GM13976 (cell line): ENCODE measurements around the gene RPH3AL.

Source experiments
- DNase-seq: peaks from one replicate; pipeline ENCODE4 v3.0.0; 2012; ENCODE audit warnings: low spot score
- in situ Hi-C: fragments of 300-500 bp; cut with MboI; formaldehyde crosslinking; loops from one replicate; pipeline ENCODE4 v1.12.0; 2022; ENCODE audit warnings: low sequenced_read_pairs, mixed read lengths, inconsistent platforms; ENCODE audit not compliant: unreplicated experiment
- TF ChIP-seq, protein P1 (sequence below): IDR thresholded peaks from 2 replicates; pipeline ENCODE4 v1.5.1; 2012; ENCODE audit warnings: borderline replicate concordance, mild to moderate bottlenecking; ENCODE audit not compliant: insufficient read depth; ENCODE audit errors: extremely low read depth, missing control alignments, control extremely low read depth

RPH3AL gene

DNA sequence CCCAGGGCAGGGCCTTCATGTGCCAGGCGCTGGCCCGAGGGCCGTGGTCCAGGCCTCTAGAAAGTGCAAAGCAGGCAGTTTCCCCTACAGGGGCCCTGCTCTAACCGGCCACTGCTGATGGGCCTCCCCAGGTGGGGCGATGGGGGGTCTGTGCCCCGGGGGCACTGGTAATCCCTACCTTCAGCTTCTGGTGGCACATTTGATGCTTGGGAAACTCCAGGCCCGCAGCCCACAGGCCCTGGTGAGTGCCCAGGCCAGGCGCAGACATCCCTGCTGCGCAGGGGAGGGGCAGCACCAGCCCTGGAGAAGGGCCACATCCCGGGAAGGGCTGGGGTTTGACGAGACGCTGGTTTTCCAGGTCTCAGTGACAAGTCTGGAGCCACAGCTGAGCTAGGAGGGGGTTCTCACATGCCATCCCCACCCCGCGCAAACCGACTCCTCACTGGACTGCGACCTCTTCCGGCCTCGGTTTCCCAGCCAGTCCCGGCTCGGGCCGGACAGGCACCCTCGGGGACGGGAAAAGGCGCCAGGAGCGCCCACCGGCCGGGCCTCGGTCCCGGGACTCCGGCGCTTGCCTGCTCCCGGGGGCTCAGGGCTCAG is 172.7 kb downstream of the RPH3AL start:
- in situ Hi-C loops, result no loop called here
- no peak for DNase-seq
- TF ChIP-seq, protein P1, sequence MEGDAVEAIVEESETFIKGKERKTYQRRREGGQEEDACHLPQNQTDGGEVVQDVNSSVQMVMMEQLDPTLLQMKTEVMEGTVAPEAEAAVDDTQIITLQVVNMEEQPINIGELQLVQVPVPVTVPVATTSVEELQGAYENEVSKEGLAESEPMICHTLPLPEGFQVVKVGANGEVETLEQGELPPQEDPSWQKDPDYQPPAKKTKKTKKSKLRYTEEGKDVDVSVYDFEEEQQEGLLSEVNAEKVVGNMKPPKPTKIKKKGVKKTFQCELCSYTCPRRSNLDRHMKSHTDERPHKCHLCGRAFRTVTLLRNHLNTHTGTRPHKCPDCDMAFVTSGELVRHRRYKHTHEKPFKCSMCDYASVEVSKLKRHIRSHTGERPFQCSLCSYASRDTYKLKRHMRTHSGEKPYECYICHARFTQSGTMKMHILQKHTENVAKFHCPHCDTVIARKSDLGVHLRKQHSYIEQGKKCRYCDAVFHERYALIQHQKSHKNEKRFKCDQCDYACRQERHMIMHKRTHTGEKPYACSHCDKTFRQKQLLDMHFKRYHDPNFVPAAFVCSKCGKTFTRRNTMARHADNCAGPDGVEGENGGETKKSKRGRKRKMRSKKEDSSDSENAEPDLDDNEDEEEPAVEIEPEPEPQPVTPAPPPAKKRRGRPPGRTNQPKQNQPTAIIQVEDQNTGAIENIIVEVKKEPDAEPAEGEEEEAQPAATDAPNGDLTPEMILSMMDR, result no peak

DNA sequence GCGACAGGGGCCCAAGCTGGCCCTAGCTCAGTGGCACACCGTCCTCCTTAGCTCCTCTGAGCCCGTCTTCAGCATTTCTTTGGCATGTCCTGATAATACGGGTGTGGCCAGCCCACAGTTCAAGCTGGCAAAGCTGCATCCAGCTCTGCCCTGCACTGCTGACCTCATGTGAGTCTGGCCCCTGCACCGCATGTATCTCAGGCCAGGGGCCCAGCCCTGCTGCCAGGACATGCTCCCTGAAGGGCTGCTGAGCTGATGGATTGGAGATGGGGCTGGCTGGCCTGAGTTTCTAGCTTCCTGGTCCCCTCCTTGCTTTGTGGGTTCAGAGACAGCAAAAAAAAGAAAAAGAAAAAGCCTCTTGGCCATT is 173.6 kb downstream of the RPH3AL start:
- TF ChIP-seq, protein P1, result no peak
- in situ Hi-C loops, result no loop called here
- DNase-seq, result no peak

DNA sequence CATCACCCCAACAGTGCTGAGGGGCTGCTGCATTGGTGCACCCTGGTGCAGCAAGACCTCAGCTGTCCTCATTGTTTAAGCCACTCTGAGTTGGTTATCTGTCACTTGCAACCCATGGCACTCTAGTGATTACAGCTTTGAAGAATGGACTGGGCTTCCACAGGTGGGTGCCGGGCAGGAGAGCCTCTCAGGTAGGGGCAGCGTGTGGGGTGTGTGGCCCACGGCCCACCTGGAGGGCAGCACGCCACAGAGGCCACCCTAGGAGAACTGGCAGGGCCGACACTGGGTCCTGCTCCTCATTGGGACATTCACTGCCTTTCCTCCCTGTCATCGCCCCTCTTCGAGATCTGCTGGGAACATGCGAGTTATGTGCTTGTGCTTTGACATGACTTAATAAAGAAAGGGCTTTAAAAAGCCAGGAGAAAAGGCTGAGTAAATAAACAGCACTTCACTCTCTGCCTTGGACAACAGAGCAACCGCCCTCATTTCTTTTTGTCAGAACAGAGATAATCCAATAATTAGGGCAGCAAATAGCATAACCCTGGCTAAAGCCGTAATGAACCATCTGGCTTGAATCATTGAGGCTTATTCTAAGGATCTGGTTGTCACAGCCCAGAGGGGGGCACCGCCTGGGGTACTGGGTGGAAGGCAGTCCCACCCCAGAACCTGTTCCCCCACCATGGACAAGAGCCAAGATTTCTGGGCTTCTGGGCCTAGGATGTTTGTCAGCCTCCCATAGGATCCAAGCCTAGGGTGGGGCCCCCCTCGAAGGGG is 174.1 kb downstream of the RPH3AL start:
- in situ Hi-C loops, result no loop called here
- TF ChIP-seq, protein P1, result no peak
- no peak for DNase-seq

DNA sequence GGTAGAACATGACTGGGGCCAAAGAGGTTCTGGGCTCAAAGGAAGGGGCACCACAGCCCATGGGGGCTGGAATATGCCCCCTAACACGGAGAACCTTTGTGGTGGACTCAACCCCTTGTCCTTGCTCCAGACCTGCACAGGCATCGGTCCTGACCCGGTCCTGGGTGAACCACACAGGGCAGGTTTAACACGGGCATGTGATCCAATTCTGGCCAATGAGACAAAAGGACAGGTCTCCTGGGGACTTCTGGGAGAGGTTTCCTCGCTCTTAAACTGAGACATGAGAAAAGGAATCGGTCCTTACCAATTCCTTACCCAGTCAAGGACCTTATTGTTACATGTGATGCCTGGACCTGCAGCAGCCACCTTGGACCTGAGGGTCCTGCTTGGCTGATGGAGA is 174.8 kb downstream of the RPH3AL start:
- TF ChIP-seq, protein P1, result no peak
- in situ Hi-C loops, result no loop called here
- no peak for DNase-seq

DNA sequence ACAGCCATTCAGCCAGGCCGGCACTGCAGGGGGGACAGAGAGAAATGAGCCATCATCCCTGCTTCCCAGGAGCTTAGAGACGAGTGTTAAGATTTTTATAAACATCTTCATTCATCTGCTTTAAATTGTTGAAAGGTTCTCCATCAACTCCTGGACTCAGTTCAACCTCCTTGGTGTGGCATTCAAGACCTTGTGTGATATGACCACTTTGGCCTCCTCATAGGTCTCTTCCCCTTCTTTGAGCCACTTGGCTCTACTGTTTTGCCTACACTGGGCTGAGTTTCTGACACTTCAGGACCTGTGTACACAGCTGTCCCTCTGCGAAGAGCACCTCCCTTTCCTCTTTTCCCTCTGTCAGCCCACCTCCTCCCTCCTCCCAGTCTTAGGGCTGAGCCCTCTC is 175.5 kb downstream of the RPH3AL start:
- in situ Hi-C loops, result no loop called here
- no peak for DNase-seq
- TF ChIP-seq, protein P1, result no peak

DNA sequence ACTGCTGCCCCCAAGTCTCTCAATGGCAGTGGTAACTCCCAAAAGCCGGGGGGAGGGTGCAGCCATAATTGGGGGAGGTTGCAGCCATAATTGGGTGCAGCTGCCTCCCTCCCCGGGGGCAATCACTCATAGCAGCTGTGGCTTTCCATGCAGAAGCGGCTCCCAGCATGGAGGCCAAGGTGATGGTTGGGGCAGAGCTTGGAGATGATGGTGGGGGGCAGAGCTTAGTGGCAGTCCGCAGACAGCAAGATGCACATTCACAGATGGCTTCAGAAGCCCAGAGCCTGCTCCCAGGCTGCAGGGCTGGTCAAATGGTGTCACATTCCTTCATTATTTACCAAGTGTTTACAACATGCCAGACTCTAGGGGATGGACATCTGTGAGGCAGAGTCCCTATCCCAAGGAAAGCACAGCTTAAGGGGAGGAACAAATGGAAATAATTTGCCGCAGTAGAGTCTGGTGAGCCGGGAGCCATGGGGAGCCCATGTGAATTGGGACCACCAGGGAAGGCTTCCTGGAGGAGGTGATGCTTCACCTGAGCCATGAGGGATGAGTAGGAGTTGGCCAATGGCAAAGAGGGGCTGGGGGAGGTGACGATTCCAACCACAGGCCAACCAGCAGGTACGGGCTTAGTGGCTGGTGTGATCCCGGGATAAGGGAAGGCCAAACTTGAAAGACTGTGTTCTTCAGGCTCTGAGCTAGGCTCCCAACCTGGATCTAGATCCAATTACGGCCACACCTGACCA is 179.3 kb downstream of the RPH3AL start:
- in situ Hi-C loops, result no loop called here
- DNase-seq, result no peak
- TF ChIP-seq, protein P1, result no peak
